GM12878 (cell line): ENCODE measurements around the gene WNT5A. TPM values are rescaled to one million over a fixed set of nuclear protein-coding genes. Genes with fewer than 3 reads are reported as not detected.

Source experiments
- BMI1 ChIP-seq: fragments of 450-650 bp; IDR thresholded peaks from 2 replicates; pipeline ENCODE4 v1.6.1; 2016; ENCODE audit warnings: mild to moderate bottlenecking, moderate library complexity, borderline replicate concordance
- CUX1 ChIP-seq: IDR thresholded peaks from 2 replicates; pipeline ENCODE4 v1.6.1; 2012; ENCODE audit warnings: improper control_type of control experiment, low read depth, low read length; ENCODE audit not compliant: insufficient replicate concordance
- EZH2 ChIP-seq: IDR thresholded peaks from 2 replicates; pipeline ENCODE4 v1.6.1; 2012; ENCODE audit warnings: low read depth, mild to moderate bottlenecking, control low read depth, inconsistent platforms, low read length, borderline replicate concordance; ENCODE audit not compliant: control insufficient read depth
- MYB ChIP-seq: fragments of 150-350 bp; IDR thresholded peaks from 2 replicates; pipeline ENCODE4 v1.6.1; 2014; ENCODE audit warnings: mild to moderate bottlenecking, low read depth, low read length, borderline replicate concordance
- polyA plus RNA-seq, 11 experiments: library from polyadenylated mRNA; depleted of rRNA in 4 of 11; unstranded in 6 of 11; stranded (reverse) in 5 of 11; fragments of >200 nt; fragmentation: Nextera tagmentation in 4 of 11; fragmentation: Illumina TruSeq in 1 of 11; extraction: Ambion mirVana in 4 of 11; extraction: Trizol in 1 of 11; gene quantifications; 1 replicate in 1 of 11; 2 replicates in 10 of 11; pipeline versions ENCODE4 v1.2.1 to v1.2.3, GENCODE V29; 2011 to 2016; ENCODE audit warnings: inconsistent platforms in 2 of 11, missing spikeins in 2 of 11, low read depth in 1 of 11
- total RNA-seq, 4 experiments: library from RNA; depleted of rRNA in 3 of 4; stranded (reverse); fragments of >200 nt in 3 of 4; fragmentation: Illumina TruSeq in 1 of 4; extraction: Trizol in 1 of 4; gene quantifications; 2 replicates each; pipeline versions ENCODE4 v1.2.1 to v1.2.3, GENCODE V29; 2013 to 2021

WNT5A gene
- total and polyA plus RNA-seq, 10 of the 15 experiments (the other 5 are each of a cell fraction or from before 2014, with no cell fraction given), result 0.06 to 2.8 (median 0.39) TPM

GRCh38 chr3:55480911-55481743 lies 6.0 kb downstream of the WNT5A start (continued):
- TF ChIP-seq CUX1 (no peak), BMI1 (no peak), EZH2 (no peak), MYB (no peak)
